DMS 273 (cell line): ENCODE measurements around the gene CLCNKA.
"Not testable (repeated sequence)": the region's sequence is repeated elsewhere in the genome, so short reads cannot be mapped to it uniquely, and the experiment has no call there.

Experiments
- DNase-seq: peaks from one replicate; lab custom pipeline; 2025; ENCODE audit not compliant: unreplicated experiment; lab: John Stamatoyannopoulos, UW

Gene CLCNKA

DNA sequence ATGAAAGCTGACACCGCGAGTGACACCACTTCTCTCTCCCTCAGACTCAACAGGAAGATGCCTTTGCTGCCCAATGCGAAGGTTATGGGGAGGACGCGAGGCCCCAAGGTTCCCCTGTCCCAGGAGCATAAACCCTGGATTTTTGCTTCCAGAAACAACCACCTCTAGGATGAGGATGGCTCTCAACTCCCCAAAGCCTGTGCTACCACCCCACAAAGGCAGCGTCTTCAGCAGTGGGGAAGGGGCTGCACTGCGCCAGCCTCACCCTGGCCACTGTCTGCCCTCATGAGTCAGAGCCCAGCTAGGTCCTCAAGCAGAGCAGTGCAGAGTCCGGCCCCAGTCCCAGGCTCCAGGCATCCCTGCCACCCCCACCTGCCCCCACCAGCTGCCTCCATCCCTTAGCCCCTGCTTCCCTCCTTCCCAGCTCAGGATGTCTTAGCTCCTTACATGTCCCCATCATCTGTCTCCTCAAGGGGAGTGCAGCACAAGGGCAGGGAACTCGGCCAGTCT is 24.7 kb upstream of the CLCNKA start:
- DNase-seq, result no peak

DNA sequence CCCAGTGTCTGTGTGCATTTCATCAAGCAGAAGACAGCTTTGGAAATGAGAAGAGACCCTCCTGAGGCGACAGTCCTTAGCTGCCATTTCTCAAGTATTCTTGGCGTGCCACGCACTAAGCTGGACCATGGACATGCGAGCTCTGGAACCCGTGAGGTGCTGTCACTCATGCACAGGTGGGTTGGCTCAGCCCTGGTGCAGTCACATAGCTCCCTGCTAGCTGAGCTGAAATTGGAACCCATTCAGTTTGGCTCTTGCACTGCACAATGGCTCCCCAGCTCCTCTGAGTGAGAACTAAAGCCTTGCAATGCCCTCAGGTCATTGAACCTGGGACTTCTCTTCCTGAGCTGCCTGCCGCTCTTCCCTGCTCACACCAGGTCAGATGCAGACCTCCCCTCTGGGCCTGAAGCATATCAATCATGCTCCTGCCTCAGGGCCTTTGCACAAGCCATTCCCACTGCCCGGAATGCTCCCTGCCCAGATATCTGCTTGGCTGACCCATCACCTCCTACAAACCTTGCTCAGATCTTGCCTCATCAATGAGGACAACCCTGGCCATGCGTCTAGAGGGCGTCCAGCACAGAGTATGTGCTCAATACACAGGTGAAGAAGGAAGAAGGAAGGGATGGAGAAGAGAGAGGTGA is 24.1 kb upstream of the CLCNKA start:
- no peak for DNase-seq

DNA sequence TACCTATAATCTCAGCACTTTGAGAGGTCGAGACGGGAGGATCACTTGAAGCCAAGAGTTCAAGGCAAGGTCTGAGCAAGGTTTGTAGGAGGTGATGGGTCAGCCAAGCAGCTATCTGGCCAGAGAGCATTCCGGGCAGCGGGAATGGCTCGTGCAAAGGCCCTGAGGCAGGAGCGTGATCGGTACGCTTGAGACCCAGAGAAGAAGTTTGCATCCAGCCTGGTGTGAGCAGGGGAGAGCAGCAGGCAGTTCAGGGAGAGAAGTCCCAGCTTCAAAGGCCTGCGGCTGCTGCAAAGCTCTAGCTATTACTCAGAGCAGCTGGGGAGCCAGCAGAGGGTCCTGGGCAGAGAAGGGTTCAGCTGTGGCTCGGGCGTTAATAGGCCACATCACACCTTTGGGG is 22.9 kb upstream of the CLCNKA start:
- no peak for DNase-seq

DNA sequence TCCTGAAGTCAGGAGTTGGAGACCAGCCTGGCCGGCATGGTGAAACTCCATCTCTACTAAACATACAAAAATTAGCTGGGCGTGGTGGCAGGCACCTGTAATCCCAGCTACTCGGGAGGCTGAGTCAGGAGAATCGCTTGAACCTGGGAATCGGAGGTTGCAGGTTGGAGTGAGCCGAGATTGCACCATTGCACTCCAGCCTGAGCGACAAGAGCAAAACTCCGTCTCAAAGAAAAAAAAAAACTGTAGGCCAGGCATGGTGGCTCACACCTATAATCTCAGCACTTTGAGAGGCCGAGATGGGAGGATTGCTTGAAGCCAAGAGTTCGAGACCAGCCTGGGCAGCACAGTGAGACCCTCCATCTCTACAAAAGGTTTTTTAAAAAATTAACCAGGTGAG is 20.6 kb upstream of the CLCNKA start:
- not testable (repeated sequence) for DNase-seq

DNA sequence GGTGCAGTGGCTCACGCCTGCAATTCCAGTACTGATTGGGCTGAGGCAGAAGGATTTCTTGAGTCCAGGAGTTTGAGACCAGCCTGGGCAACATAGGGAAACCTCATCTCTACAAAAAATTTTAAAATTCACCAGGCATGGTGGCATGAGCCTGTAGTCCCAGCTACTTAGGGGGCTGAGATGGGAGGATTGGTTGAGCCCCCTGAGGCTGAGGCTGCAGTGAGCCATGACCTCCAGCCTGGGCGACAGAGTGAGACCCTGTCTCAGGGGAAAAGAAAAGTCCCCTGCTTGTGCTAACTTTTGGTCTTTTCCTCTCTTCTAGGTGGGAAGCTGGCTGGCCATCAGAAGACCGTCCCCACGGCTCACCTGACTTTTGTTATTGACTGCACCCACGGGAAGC is 16.2 kb upstream of the CLCNKA start:
- no peak for DNase-seq

DNA sequence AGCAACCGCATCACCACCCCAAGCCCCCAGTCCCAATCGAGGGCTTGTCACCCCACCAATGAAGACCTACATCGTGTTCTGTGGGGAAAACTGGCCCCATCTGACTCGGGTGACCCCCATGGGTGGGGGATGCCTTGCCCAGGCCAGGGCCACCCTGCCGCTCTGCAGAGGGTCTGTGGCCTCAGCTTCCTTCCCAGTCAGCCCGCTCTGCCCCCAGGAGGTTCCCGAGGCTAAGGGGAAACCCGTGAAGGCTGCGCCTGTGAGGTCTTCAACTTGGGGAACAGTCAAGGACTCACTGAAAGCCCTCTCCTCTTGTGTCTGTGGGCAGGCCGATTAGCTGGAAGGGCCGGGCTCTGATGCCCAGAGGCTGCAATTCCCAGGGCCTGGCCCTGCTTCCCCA is 15.8 kb upstream of the CLCNKA start:
- DNase-seq, result no peak

DNA sequence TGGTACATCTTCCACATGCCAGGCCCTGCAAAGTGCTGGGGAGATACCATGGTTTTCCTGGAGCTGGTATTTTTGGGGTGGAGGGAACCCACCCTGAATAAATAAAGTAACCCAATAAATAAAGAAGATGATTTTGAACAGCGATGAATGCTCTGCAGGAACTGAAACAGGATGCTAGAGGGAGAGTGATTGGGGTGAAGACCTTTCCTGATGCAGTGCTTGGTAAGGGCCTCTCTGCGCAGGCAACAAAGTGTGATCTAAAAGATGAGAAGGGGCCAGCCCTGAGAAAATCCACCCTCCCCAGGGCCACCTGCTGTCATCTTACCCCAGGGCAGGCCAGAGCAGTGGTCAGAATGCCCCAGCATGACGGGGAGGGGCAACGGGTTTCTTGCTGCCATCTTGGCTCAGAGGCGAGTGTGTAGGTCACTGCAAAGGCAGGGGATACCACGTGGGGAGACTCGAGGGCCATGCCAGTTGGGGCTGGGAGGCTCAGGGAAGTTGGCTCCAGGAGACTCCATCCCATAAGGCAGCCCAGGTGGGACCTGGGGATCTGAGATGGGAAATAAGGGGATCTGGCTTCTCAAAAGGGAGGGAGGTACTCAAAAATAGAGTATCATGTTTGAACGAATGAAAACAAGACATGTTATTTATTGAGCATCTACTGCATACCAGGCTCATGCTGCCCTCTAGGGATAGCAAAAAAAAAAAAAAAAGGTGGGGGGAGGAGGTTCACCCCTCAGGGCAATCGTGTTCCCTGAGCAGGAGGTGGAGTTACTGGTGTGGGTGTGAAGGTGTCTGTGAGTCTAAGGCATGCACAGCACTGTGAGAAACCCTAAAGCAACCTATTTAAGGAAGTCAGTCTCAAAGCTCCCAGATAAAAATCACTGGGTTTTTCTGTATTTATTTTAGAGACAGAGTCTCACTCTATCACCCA is 15.0 kb upstream of the CLCNKA start:
- no peak for DNase-seq

DNA sequence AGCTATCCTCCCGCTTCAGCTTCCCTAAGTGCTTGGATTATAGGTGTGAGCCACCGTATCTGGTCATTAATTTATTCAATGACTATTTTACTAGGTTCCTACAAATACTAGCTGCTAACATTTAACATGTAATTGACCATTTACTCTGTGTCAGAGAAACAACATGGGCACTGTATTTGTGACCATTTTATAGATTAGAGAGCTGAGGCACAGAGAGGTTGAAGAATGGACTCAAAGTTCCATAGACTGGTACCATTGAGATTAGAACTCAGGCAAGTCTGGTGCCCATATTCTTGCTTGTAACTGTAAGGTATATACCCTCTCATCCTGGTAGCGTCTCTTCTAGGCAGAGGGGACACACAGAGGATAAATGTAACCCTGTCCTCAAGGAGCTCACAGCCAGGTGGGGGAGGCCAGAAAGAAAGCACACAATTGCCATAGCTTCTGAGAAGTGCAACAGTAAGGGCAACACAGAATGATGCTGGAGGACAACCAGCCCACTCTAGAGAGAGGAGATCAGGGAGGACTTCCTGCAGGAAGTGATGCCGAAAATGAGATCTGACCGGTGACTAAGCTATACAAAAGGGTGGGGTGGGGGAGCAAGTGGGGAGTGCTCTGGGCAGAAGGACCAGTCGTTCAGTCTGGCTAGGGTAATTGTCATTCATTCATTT is 14.0 kb upstream of the CLCNKA start:
- DNase-seq, result no peak

DNA sequence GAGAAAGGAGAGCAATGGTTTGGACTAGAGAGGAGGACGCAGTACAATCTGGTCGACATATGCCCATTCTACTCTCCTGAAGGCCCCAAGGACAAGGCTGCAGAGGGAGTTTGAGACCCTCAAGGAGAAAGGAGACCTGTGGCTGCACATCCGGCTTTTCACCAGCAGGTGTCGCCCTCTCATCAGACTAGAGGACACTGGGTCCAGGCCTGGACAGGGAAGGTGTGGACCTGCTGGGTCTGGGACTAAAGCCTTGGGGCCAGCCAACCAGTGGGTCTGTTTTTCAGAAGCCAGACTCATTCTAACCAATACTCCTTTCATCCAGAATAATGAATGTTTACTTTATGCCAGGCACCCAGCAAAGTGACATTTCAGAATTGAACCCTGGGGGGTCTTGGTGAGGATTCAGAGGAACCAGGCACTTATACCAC is 12.8 kb upstream of the CLCNKA start:
- peak; percentile 89 for DNase-seq

DNA sequence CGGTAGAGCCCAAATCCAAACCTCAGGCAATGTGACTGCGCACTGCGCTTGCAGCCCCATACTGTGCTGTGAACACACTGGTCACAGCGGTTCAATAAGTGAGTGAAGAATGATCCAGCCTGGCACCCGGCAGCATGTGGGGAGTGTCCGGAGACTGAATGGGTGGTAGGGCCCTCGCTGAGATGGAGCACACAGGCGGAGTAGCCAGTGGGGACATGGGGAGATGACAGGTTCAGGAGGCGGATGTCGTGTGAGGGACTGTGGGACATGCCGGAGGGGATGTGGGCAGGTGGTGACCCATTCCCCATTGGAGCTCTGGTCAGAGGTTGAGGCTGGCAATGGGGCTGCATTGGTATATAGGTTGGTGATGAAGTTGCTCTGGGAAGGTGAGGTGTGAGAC is 12.2 kb upstream of the CLCNKA start:
- DNase-seq, result no peak

DNA sequence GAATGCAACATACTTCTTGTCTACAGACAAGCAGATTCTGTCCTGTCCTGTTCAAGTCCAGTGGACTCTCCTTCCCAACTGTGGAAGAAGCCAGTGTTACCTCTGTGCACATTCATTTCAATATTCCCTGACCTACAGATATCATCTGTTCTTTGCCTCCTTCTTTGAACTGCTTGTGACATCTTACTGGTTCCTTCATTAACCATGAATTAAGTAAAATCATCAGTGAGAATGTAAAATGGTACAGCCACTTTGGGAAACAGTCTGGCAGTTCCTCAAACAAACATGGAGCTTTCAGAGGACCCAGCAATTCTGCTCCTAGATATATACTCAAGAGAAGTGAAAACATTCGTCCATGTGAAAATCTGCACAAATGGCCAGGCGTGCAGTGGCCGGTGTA is 11.0 kb upstream of the CLCNKA start:
- DNase-seq, result no peak

DNA sequence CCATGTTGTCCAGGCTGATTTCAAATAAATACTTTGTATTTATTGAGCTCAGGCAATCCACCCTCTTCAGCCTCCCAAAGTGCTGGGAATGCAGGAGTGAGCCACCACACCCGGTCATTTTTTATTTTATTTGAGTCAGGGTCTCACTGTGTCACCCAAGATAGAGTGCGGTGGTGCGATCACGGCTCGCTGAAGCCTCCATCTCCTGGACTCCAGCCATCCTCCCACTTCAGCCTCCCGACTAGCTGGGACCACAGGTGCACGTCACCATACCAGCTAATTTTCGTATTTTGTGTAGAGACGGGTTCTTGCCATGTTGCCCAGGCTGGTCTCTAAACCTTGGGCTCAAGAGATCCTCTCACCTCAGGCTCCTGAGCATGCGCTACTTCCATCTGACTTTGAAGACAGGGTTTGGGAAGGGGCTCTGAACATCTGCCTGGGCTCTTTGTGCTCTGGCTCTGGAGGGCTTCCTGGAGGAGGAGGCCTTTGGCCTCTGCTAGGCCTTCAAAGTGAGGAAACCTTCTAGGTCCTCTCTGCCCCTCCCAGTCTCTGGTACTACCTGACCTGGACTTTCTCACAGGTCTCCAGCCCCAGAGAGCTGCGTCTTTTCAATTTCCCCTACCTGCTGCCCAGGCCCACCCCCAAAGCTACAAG is 9.8 kb upstream of the CLCNKA start:
- DNase-seq, result no peak

DNA sequence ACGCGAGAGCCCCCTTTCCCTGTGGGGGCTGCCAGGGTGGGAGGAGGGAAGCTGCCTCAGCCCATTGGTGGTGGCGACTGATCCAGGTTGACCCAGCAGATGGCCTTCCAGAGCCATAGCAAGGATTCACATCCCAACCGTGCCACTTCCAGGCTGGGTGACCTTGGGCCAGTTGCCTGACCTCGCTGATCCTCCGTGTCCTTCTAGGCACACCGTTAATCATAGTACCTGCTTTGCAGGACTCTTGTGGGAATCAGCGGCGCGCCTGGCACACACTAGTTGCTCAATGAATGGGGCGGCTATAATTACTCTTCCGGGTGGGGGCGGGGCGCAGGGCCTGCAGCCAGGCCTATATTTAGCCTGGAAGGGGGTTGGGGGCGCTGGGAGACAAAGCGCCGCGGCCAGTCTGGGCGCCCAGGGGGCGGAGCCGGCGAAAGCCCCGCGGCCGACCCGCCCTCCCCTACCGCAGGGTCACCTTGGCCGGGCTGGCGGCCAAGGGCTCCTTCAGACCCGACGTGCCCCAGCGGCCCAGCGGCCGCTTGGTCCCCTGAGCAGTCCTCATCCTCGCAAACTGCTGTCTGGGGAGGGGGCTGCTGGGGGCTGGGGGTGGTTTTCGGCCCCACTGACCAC is 9.1 kb upstream of the CLCNKA start:
- DNase-seq, result peak; percentile 56

DNA sequence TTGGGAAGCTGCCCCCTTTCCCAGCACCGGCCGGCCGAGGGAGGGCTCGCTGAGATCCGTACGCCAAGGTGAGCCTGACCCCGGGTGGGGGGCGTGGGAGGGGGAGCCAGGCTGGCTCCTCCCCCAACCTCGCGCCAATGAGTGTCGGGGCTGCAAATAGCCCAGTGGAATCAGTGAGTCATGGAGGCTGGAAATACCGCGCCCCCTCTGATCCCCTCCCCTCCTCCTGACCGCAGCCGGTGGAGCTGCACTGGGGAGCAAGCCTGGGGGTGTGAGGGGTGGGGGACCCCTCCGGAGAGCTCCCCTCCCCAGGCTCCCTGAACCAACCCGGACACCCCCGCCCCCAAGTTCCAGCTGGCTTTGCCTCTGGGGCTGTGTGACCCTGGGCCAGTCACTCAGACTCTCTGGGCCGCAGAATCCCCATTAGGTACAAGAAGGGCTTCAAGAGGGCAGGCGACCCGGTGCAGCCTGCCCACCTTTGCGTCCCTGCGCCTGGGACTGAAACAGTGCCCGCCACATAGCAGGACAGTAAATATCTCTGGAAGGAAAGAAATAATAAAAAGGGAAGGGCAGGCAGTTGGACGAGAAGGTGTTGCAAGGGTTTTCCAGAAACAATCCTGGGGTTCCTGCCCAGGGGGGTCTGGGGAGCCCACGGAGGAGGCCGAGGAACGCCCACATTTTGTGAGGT is 8.5 kb upstream of the CLCNKA start:
- DNase-seq, result peak; percentile 46

DNA sequence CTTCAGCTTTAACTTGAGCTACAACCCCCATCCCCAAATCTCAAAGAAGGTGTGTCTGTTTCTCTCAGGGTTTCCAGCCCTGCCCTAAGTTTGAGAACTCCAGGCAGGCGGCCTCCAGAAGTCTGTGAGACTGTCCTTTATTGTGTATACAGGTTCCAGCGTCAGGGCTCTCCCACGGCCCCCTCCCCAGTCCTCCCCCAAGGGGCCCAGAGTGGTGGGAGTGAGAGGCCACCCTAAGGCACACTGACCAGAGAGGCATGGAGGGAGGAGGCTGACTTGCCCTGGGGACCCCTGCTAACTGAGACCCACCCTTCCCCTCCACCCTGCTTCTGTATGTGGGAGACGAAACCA is 8.0 kb upstream of the CLCNKA start:
- DNase-seq, result no peak

DNA sequence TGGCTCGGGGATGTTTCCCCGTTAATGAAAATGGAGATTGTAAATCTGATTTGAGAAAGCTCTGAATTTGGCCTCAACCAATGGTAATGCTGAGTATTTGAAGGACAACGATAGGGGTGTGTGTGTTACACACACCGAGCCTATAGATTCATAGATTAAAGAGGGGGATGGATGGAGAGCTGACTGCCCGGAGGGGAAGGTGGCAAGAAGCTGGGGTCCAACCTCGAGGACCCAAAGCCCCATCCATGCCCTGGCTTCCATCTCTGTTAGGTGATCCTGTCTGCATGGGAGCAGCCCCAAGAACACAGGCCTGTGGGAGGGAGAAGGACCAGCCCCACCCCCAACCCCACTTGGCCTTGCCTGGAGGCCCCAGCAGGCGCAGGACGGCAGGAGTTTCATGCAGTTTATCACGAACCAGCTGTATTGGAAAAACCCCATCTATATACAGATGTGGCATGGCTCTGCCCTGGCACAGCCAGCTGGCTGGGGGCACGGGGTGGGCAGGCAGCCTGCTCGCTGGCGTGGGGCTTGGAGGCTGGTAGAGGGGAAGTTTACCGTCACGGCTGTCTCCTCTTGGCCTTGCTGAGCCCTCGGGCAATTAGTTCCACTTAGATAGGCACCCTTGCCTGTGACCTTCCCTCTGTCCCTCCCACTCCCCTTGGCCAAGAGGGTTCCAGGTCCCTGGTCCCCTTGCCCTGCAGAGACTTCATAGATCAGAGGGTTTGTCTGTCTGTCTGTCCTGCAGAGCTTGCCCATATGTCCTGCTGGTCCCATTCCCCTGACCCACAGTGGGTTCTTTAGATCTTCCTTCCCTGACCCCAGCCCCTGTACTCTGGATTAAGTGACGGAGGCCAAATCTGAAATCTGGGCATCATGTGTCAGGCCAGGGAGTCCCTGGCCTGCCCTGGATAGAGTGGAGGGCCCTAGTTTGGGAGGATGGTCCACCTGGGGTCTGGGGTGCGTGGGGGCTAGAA is 7.0 kb upstream of the CLCNKA start:
- DNase-seq, result no peak

DNA sequence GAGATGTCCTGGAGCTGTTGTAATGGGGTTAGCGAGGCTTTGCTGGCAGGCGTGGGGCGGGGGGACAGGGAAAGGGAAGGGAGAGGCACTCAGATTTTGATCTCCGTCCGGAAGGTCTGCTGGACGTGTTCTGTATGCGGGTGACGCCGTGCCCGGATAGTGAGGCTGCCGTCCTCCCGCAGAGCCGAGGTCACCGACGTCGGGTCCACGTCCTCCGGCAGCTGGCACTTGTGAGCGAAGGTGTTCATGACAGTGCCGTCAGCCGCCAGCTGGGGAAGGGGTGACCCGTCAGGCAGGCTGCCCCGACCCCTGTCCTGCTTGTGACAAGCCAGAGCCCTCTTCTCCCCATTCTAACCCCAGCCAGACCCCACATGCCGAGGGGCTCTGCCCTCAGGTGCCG is 6.3 kb upstream of the CLCNKA start:
- DNase-seq, result no peak

DNA sequence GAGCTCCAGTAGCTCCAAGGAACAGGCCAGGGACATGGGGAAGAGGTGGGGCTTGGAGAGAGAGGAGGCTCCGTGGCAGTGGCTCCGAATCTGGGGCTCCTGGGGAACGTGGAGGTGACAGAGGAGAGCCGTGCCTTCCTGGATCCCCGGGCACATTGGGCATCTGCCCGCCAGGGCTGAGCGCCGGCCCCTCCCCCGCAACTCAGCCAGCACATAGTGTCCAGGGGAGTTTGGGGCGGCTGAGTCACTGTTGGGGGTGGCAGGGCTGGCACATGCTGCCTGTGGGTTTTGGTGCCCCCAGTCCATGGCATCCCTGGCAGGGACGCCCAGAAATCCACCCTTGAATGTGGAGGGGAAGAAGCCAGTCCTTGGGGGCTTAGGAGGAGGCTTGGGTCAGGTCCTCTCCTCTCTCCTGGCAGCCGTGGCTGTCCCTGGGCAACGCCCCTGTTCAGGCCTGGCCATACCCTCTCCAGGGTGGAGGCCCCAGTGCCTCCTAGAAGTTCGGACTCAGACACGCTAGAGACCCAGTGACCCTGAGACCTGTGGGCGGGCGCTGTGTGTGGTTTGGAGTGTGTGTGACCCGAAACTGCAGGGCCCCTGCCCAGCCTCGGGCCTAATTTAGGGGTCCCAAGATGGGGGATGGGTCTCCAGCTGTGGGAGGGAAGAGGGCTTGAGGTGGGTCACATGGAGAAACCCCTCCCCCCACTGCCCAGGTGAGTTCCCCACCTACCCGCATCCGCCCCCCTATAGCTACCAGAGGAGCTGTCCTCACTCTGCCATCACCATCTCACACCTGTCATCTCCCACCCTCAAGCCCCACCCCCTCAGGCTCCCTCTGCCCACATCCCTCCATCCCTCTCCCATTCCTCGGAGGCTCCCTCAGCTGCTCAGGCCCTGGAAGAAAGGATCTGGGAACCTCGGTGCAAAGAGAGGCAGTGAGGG is 5.6 kb upstream of the CLCNKA start:
- DNase-seq, result no peak
